Right atrium auricular region (tissue), 2 donors: ENCODE measurements around the gene RERE. TPM values are rescaled to one million over a fixed set of nuclear protein-coding genes. Genes with fewer than 3 reads are reported as not detected.

Experiments used
- DNase-seq: peaks from one replicate; pipeline ENCODE4 v3.0.0-alpha.2; 2019; ENCODE audit warnings: low spot score
- H3K27ac ChIP-seq, 2 donors: fragments of 200-600 bp; sonication (generic); 1 replicate in 1 of 2; 2 replicates in 1 of 2; pipeline ENCODE4 v1.5.1; 2016 to 2019
- H3K27me3 ChIP-seq, 2 donors: fragments of 200-600 bp; sonication (generic); one replicate each; pipeline versions ENCODE4 v1.5.1 to v1.6.0; 2017 to 2019
- H3K36me3 ChIP-seq: fragments of 200-600 bp; sonication (generic); one replicate; pipeline ENCODE4 v1.5.1; 2016
- H3K4me1 ChIP-seq, 2 donors: fragments of 200-600 bp; sonication (generic); one replicate each; pipeline versions ENCODE4 v1.5.1 to v1.6.0; 2017 to 2019
- H3K4me3 ChIP-seq, 2 donors: fragments of 200-600 bp; sonication (generic); 1 replicate in 1 of 2; 2 replicates in 1 of 2; pipeline ENCODE4 v1.5.1; 2017 to 2019; ENCODE audit warnings: mild to moderate bottlenecking in 1 of 2, moderate library complexity in 1 of 2
- H3K9me3 ChIP-seq, 2 donors: fragments of 200-600 bp; sonication (generic); one replicate each; pipeline ENCODE4 v1.5.1; 2019
- total RNA-seq, 2 donors: library from RNA; depleted of rRNA; stranded (reverse); fragments of >200 nt; gene quantifications; one replicate each; pipeline ENCODE4 v1.1.0, GENCODE V29; 2016
- TF ChIP-seq, protein P1 (sequence below), 2 donors: fragments of 200-600 bp; sonication (generic); IDR thresholded peaks; one replicate each; pipeline ENCODE4 v1.5.1; 2019; ENCODE audit warnings: antibody characterized with exemption in 2 of 2

RERE gene
- total RNA-seq, 2 donors from 2014 or later: 99.8 to 125 TPM

GRCh38 chr1:8764293-8764937, 53.0 kb downstream of the RERE start:
- Histone ChIP-seq H3K9me3 (no peaks in the 10 kb centered on the region), H3K4me3 (no peak overlapping the region), H3K27me3 (no peaks in the 10 kb centered on the region), H3K27ac (no peak overlapping the region), H3K4me1 (peaks cover 0 to 12% of the 10 kb centered on the region in 2 donors), H3K36me3 (no peaks in the 10 kb centered on the region)
- DNase-seq: no peak
- TF ChIP-seq, protein P1, sequence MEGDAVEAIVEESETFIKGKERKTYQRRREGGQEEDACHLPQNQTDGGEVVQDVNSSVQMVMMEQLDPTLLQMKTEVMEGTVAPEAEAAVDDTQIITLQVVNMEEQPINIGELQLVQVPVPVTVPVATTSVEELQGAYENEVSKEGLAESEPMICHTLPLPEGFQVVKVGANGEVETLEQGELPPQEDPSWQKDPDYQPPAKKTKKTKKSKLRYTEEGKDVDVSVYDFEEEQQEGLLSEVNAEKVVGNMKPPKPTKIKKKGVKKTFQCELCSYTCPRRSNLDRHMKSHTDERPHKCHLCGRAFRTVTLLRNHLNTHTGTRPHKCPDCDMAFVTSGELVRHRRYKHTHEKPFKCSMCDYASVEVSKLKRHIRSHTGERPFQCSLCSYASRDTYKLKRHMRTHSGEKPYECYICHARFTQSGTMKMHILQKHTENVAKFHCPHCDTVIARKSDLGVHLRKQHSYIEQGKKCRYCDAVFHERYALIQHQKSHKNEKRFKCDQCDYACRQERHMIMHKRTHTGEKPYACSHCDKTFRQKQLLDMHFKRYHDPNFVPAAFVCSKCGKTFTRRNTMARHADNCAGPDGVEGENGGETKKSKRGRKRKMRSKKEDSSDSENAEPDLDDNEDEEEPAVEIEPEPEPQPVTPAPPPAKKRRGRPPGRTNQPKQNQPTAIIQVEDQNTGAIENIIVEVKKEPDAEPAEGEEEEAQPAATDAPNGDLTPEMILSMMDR (IDR thresholded peaks at IDR 0.05): no peak

DNA sequence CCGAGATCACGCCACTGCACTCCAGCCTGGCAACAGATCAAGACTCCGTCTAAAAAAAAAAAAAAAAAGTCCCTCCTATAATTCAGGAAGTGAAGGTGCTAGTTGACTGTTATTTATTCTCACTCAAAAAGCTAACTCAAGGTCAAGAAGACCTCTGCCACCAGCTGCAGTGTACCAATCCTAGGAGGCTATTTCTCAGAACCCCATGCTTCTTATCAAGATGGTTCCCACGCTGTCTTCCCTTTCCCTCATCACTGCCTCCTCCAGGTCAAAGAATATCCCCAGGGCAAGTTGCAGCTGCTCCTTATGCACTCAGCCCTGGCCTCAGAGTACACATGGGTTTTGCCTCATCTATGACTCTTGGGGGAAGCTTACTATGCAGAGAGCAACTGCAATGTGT, 53.6 kb downstream of the RERE start:
- peaks cover 0 to 12% of the 10 kb centered on the region in 2 donors for H3K4me1 ChIP-seq
- no peak for DNase-seq
- no peak overlapping the region for H3K27ac ChIP-seq
- H3K9me3 ChIP-seq: no peaks in the 10 kb centered on the region
- no peak overlapping the region for H3K4me3 ChIP-seq
- H3K27me3 ChIP-seq: no peaks in the 10 kb centered on the region
- H3K36me3 ChIP-seq: no peaks in the 10 kb centered on the region
- TF ChIP-seq, protein P1 (IDR thresholded peaks at IDR 0.05): no peak

GRCh38 chr1:8754993-8755392, 62.4 kb downstream of the RERE start:
- Histone ChIP-seq H3K4me1 (peaks cover 0 to 14% of the 10 kb centered on the region in 2 donors), H3K36me3 (no peaks in the 10 kb centered on the region), H3K27ac (no peak overlapping the region), H3K4me3 (no peak overlapping the region), H3K27me3 (no peaks in the 10 kb centered on the region), H3K9me3 (no peaks in the 10 kb centered on the region)
- no peak for DNase-seq
- TF ChIP-seq, protein P1 (IDR thresholded peaks at IDR 0.05): no peak

GRCh38 chr1:8754247-8754650, 63.2 kb downstream of the RERE start:
- TF ChIP-seq, protein P1 (IDR thresholded peaks at IDR 0.05): no peak
- no peak for DNase-seq
- Histone ChIP-seq H3K27ac (no peak overlapping the region), H3K36me3 (no peaks in the 10 kb centered on the region), H3K4me1 (peaks cover 0 to 14% of the 10 kb centered on the region in 2 donors), H3K9me3 (no peaks in the 10 kb centered on the region), H3K27me3 (no peaks in the 10 kb centered on the region), H3K4me3 (no peak overlapping the region)

DNA sequence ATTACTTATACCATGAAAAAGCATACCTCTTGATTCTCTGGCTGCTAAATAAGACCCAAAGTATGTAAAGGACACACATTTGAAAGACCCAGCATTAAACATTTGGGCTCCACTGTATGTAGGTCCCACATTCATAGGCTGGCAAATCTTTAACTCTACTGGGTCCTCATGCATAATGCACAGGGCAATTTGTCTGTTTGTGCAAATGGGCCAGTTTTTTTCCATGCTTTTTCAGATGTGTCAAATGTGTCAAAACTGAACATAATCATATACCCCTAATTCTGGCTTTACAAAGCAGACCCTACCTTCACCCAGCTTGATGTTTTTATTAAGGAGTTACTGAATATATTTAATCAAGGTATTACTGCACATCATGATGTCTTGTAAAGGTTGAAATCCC, 63.7 kb downstream of the RERE start:
- Histone ChIP-seq H3K4me1 (peaks cover 0 to 14% of the 10 kb centered on the region in 2 donors), H3K27me3 (no peaks in the 10 kb centered on the region), H3K27ac (no peak overlapping the region), H3K9me3 (no peaks in the 10 kb centered on the region), H3K36me3 (no peaks in the 10 kb centered on the region), H3K4me3 (no peak overlapping the region)
- no peak for DNase-seq
- TF ChIP-seq, protein P1 (IDR thresholded peaks at IDR 0.05): no peak
